Esophagus muscularis mucosa (tissue), 4 donors: ENCODE results near the gene TMEM271. TPM values are rescaled to one million over a fixed set of nuclear protein-coding genes. Genes with fewer than 3 reads are reported as not detected.

Experiments
- DNase-seq: peaks from one replicate; pipeline ENCODE4 v3.0.0-alpha.2; 2017; ENCODE audit errors: extremely low spot score
- H3K27ac ChIP-seq, 4 donors: fragments of 200-600 bp; sonication (generic); replicated peaks in 1 of 4; 1 replicate in 3 of 4; 2 replicates in 1 of 4; pipeline ENCODE4 v1.5.1; 2016 to 2019; ENCODE audit warnings: mild to moderate bottlenecking in 1 of 4
- H3K27me3 ChIP-seq, 4 donors: fragments of 200-600 bp; sonication (generic); one replicate each; pipeline versions ENCODE4 v1.5.1 to v1.6.0; 2016 to 2019
- H3K36me3 ChIP-seq, 4 donors: fragments of 200-600 bp; sonication (generic); one replicate each; pipeline ENCODE4 v1.5.1; 2016 to 2019
- H3K4me1 ChIP-seq, 4 donors: fragments of 200-600 bp; sonication (generic); one replicate each; pipeline ENCODE4 v1.5.1; 2016 to 2019
- H3K4me3 ChIP-seq, 4 donors: fragments of 200-600 bp; sonication (generic); 1 replicate in 2 of 4; 2 replicates in 2 of 4; pipeline ENCODE4 v1.5.1; 2016 to 2019; ENCODE audit warnings: mild to moderate bottlenecking in 4 of 4, moderate library complexity in 1 of 4
- H3K9me3 ChIP-seq, 4 donors: fragments of 200-600 bp; sonication (generic); 1 replicate in 3 of 4; 2 replicates in 1 of 4; pipeline ENCODE4 v1.5.1; 2016 to 2019
- CTCF ChIP-seq, 3 experiments: fragments of 200-600 bp in 2 of 3; fragments of 450-650 bp in 1 of 3; sonication (generic) in 2 of 3; IDR thresholded peaks; one replicate each; pipeline ENCODE4 v1.5.1; 2017 to 2019; ENCODE audit warnings: antibody characterized with exemption in 3 of 3, mild to moderate bottlenecking in 2 of 3, moderate library complexity in 1 of 3
- EP300 ChIP-seq: sonication (generic); formaldehyde crosslinking; IDR thresholded peaks from one replicate; pipeline ENCODE4 v1.6.1; 2017; ENCODE audit warnings: antibody characterized with exemption
- POLR2A ChIP-seq: fragments of 450-650 bp; IDR thresholded peaks from one replicate; pipeline ENCODE4 v1.6.1; 2017; ENCODE audit warnings: antibody characterized with exemption, moderate library complexity, mild to moderate bottlenecking, low read depth
- POLR2AphosphoS5 ChIP-seq, 2 donors: sonication (generic); formaldehyde crosslinking; IDR thresholded peaks; one replicate each; pipeline ENCODE4 v1.6.1; 2017; ENCODE audit warnings: antibody characterized with exemption in 2 of 2
- WGBS: methylation state at CpG from one replicate; pipeline ENCODE4 v1.1.5; 2018; 5-methylcytosine and 5-hydroxymethylcytosine counted together
- intact Hi-C: fragments of 100-400 bp; cut with DNase I; formaldehyde crosslinking; loops from one replicate; pipeline ENCODE4 v1.15.1; 2023
- total RNA-seq, 4 donors: library from RNA; depleted of rRNA; stranded (reverse); fragments of >200 nt; gene quantifications; one replicate each; pipeline versions ENCODE4 v1.1.0 to v1.2.1, GENCODE V29; 2016

Gene TMEM271
- total RNA-seq, 4 donors from 2014 or later: 0.19 to 0.34 TPM; not detected in 2

- intact Hi-C loops: no loop called here
Measured at GRCh38 chr4:578451-579443, 2.7 kb upstream of the TMEM271 start.

GRCh38 chr4:577499-578450 lies 1.7 kb upstream of the TMEM271 start:
- WGBS: 10% methylated on average over 36 of the region's 52 CpGs
- intact Hi-C loops: no loop called here
- no peak overlapping the region for H3K27ac ChIP-seq
- H3K9me3 ChIP-seq: peaks cover 0 to under 1% (median 0%) of the 10 kb centered on the region in 4 donors
- peaks cover 7 to 35% (median 32%) of the 10 kb centered on the region in 4 donors for H3K4me1 ChIP-seq
- H3K36me3 ChIP-seq: no peaks in the 10 kb centered on the region
- peak overlapping the region in 1 of 4 donors; percentile 12 for H3K4me3 ChIP-seq
- no peak for TF ChIP-seq EP300
- no peak for TF ChIP-seq POLR2A
- no peak for TF ChIP-seq POLR2AphosphoS5 (IDR thresholded peaks at IDR 0.05)
- no peak for TF ChIP-seq CTCF (IDR thresholded peaks at IDR 0.05)
- DNase-seq: no peak
- H3K27me3 ChIP-seq: peaks cover 0 to 91% (median 41%) of the 10 kb centered on the region in 4 donors

More at GRCh38 chr4:578451-579443, 2.7 kb upstream of the TMEM271 start:
- Histone ChIP-seq H3K27me3 (peaks cover 0 to 89% (median 32%) of the 10 kb centered on the region in 4 donors), H3K4me1 (peaks cover 7 to 35% (median 32%) of the 10 kb centered on the region in 4 donors), H3K36me3 (no peaks in the 10 kb centered on the region), H3K4me3 (no peak overlapping the region), H3K27ac (no peak overlapping the region), H3K9me3 (peaks cover 0 to 10% (median 6%) of the 10 kb centered on the region in 4 donors)
- WGBS: 33% methylated on average over 16 of the region's 32 CpGs
- TF ChIP-seq POLR2AphosphoS5 (IDR thresholded peaks at IDR 0.05) (no peak), EP300 (no peak), CTCF (IDR thresholded peaks at IDR 0.05) (no peak), POLR2A (no peak)
- DNase-seq: no peak

DNA sequence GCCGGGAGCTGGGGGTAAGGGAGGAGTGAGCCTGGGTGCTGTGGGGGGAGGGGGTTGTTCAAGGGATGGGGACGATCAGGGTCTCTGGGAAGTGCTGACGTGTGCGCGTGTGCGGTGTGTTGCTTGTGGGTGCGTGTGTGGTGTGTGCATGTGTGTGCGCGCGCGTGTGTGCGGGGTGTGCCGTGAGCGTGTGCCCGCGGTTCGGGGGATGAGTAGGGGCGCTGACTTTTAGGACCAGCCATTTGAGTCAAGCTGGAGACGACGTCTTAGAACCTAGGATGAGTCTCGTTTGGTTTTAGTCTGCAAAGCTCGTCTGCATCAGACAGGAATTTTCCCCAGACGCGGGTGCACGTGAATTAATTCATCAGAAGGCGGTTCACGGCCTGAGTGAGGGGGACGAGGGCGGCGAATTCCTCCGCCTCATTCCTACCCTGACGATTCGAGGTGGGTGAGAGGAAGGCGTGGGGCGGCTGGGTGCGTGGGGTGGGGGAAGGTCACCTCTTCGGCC lies 950 bp upstream of the TMEM271 start:
- no peaks in the 10 kb centered on the region for H3K9me3 ChIP-seq
- intact Hi-C loops: no loop called here
- H3K4me1 ChIP-seq: peaks cover 7 to 35% (median 32%) of the 10 kb centered on the region in 4 donors
- no peak overlapping the region for H3K27ac ChIP-seq
- TF ChIP-seq EP300 (no peak), POLR2A (no peak), CTCF (IDR thresholded peaks at IDR 0.05) (no peak), POLR2AphosphoS5 (IDR thresholded peaks at IDR 0.05) (no peak)
- 3% methylated on average over 21 of the region's 37 CpGs for WGBS
- H3K36me3 ChIP-seq: no peaks in the 10 kb centered on the region
- H3K4me3 ChIP-seq: peak overlapping the region in 1 of 4 donors; percentile 12
- DNase-seq: no peak
- H3K27me3 ChIP-seq: peaks cover 0 to 95% (median 46%) of the 10 kb centered on the region in 4 donors

GRCh38 chr4:575281-576141 lies 584 bp downstream of the TMEM271 start:
- peaks cover 7 to 35% (median 32%) of the 10 kb centered on the region in 4 donors for H3K4me1 ChIP-seq
- no peaks in the 10 kb centered on the region for H3K9me3 ChIP-seq
- TF ChIP-seq POLR2AphosphoS5 (IDR thresholded peaks at IDR 0.05): no peak
- TF ChIP-seq CTCF (IDR thresholded peaks at IDR 0.05): no peak
- H3K27me3 ChIP-seq: peaks cover 0 to 95% (median 49%) of the 10 kb centered on the region in 4 donors
- intact Hi-C loops: no loop called here
- DNase-seq: no peak
- WGBS: 3% methylated on average over 12 of the region's 127 CpGs
- H3K4me3 ChIP-seq: peak overlapping the region; percentile 22 to 35 (median 27)
- no peak overlapping the region for H3K27ac ChIP-seq
- H3K36me3 ChIP-seq: no peaks in the 10 kb centered on the region
